ENCODE data around the gene ZNF561. TPM values are rescaled to one million over a fixed set of nuclear protein-coding genes. Genes with fewer than 3 reads are reported as not detected.
"Not testable (repeated sequence)": the region's sequence is repeated elsewhere in the genome, so short reads cannot be mapped to it uniquely, and the experiment has no call there.

Gene ZNF561
- total and polyA plus RNA-seq, 4 donors = 17.0 to 53.2 (median 26.3) TPM

- peak; percentile 63 to 72 (median 65) for DNase-seq
- 17% methylated on average over 7 of the region's 7 CpGs for WGBS, 2 donors
- Histone ChIP-seq H3K27me3 (ENCODE audit: control insufficient read depth in 3 of 3, insufficient read depth in 3 of 3, low read length in 2 of 3) (no peaks in the 10 kb centered on the region), H3K27ac (ENCODE audit: low read depth in 1 of 2, low read length in 1 of 2) (no peak overlapping the region), H3K9ac (ENCODE audit: insufficient read depth in 1 of 2, low read length in 2 of 2) (no peak overlapping the region), H3K36me3 (ENCODE audit: control insufficient read depth in 4 of 4, insufficient read depth in 4 of 4, low read length in 4 of 4) (peaks cover 0 to 3% (median 0%) of the 10 kb centered on the region in 4 donors), H3K9me3 (ENCODE audit: control insufficient read depth in 4 of 4, insufficient read depth in 3 of 4, low read length in 3 of 4) (peaks cover 0 to 2% (median 0%) of the 10 kb centered on the region in 4 donors), H3K4me1 (ENCODE audit: control insufficient read depth in 5 of 5, insufficient read depth in 5 of 5, low read length in 5 of 5) (peaks cover 0 to 8% (median 4%) of the 10 kb centered on the region in 5 donors), H3K4me3 (no peak overlapping the region)
- ATAC-seq (ENCODE audit: insufficient read depth, low FRiP score) = no peak
- peak; percentile 74 for TF ChIP-seq CTCF (IDR thresholded peaks at IDR 0.05; ENCODE audit: control extremely low read depth, extremely low read depth)
Measured at GRCh38 chr19:9586764-9587163, 34.3 kb downstream of the ZNF561 start.

- Histone ChIP-seq H3K4me1 (ENCODE audit: control insufficient read depth in 5 of 5, insufficient read depth in 5 of 5, low read length in 5 of 5) (peaks cover 0 to 8% (median 4%) of the 10 kb centered on the region in 5 donors), H3K9ac (ENCODE audit: insufficient read depth in 1 of 2, low read length in 2 of 2) (peak within 1 kb of the TSS; percentile 93 to 95), H3K9me3 (ENCODE audit: control insufficient read depth in 4 of 4, insufficient read depth in 3 of 4, low read length in 3 of 4) (peaks cover 0 to 9% (median 6%) of the 10 kb centered on the region in 4 donors), H3K4me3 (peak within 1 kb of the TSS; percentile 66), H3K27ac (ENCODE audit: low read depth in 1 of 2, low read length in 1 of 2) (peak within 1 kb of the TSS; percentile 89), H3K36me3 (ENCODE audit: control insufficient read depth in 4 of 4, insufficient read depth in 4 of 4, low read length in 4 of 4) (peaks cover 0 to 23% (median 6%) of the 10 kb centered on the region in 4 donors), H3K27me3 (ENCODE audit: control insufficient read depth in 3 of 3, insufficient read depth in 3 of 3, low read length in 2 of 3) (no peaks in the 10 kb centered on the region)
- TF ChIP-seq CTCF (IDR thresholded peaks at IDR 0.05; ENCODE audit: control extremely low read depth, extremely low read depth) = no peak
- WGBS, 2 donors = 0 to 1% methylated on average over 51 of the region's 51 CpGs
- DNase-seq = peak; percentile 90 to 94 (median 92)
- peak; percentile 90 for ATAC-seq (ENCODE audit: insufficient read depth, low FRiP score)
Measured at GRCh38 chr19:9584073-9584833, 36.8 kb downstream of the ZNF561 start, which contains the start of gene ZNF121. Gene ZNF121 (minus strand): TSS chr19:9584504. CDS start chr19:9568097, 16,407 bp downstream.

GRCh38 chr19:9582081-9582725, 38.8 kb downstream of the ZNF561 start:
- 91 to 93% methylated on average over 13 of the region's 13 CpGs for WGBS, 2 donors
- peaks cover 0 to 36% (median 11%) of the 10 kb centered on the region in 4 donors for H3K36me3 ChIP-seq (ENCODE audit: control insufficient read depth in 4 of 4, insufficient read depth in 4 of 4, low read length in 4 of 4)
- H3K27ac ChIP-seq (ENCODE audit: low read depth in 1 of 2, low read length in 1 of 2); H3K9ac ChIP-seq (ENCODE audit: insufficient read depth in 1 of 2, low read length in 2 of 2); H3K27me3 ChIP-seq (ENCODE audit: control insufficient read depth in 3 of 3, insufficient read depth in 3 of 3, low read length in 2 of 3); H3K4me3 ChIP-seq; H3K4me1 ChIP-seq (ENCODE audit: control insufficient read depth in 5 of 5, insufficient read depth in 5 of 5, low read length in 5 of 5); ATAC-seq (ENCODE audit: insufficient read depth, low FRiP score); DNase-seq: not testable (repeated sequence)
- H3K9me3 ChIP-seq (ENCODE audit: control insufficient read depth in 4 of 4, insufficient read depth in 3 of 4, low read length in 3 of 4) = peaks cover 0 to 18% (median 11%) of the 10 kb centered on the region in 4 donors

GRCh38 chr19:9580728-9581127, 40.3 kb downstream of the ZNF561 start:
- Histone ChIP-seq H3K27ac (ENCODE audit: low read depth in 1 of 2, low read length in 1 of 2) (no peak overlapping the region), H3K9ac (ENCODE audit: insufficient read depth in 1 of 2, low read length in 2 of 2) (no peak overlapping the region), H3K4me3 (no peak overlapping the region), H3K36me3 (ENCODE audit: control insufficient read depth in 4 of 4, insufficient read depth in 4 of 4, low read length in 4 of 4) (peaks cover 0 to 36% (median 11%) of the 10 kb centered on the region in 4 donors), H3K4me1 (ENCODE audit: control insufficient read depth in 5 of 5, insufficient read depth in 5 of 5, low read length in 5 of 5) (peaks cover 0 to 8% (median 4%) of the 10 kb centered on the region in 5 donors), H3K9me3 (ENCODE audit: control insufficient read depth in 4 of 4, insufficient read depth in 3 of 4, low read length in 3 of 4) (peaks cover 0 to 21% (median 13%) of the 10 kb centered on the region in 4 donors), H3K27me3 (ENCODE audit: control insufficient read depth in 3 of 3, insufficient read depth in 3 of 3, low read length in 2 of 3) (no peaks in the 10 kb centered on the region)
- no peak for DNase-seq
- ATAC-seq (ENCODE audit: insufficient read depth, low FRiP score) = no peak
- WGBS, 2 donors = 92 to 93% methylated on average over 5 of the region's 5 CpGs
- no peak for TF ChIP-seq CTCF (IDR thresholded peaks at IDR 0.05; ENCODE audit: control extremely low read depth, extremely low read depth)

Data from lung (tissue), 12 donors.